ENCODE results near the gene ZNF142.
A peak's percentile ranks its signal among the peaks of the same experiment; 100 is the strongest.
"Not testable (repeated sequence)": the region's sequence is repeated elsewhere in the genome, so short reads cannot be mapped to it uniquely, and the experiment has no call there.

The ZNF142 gene, protein sequence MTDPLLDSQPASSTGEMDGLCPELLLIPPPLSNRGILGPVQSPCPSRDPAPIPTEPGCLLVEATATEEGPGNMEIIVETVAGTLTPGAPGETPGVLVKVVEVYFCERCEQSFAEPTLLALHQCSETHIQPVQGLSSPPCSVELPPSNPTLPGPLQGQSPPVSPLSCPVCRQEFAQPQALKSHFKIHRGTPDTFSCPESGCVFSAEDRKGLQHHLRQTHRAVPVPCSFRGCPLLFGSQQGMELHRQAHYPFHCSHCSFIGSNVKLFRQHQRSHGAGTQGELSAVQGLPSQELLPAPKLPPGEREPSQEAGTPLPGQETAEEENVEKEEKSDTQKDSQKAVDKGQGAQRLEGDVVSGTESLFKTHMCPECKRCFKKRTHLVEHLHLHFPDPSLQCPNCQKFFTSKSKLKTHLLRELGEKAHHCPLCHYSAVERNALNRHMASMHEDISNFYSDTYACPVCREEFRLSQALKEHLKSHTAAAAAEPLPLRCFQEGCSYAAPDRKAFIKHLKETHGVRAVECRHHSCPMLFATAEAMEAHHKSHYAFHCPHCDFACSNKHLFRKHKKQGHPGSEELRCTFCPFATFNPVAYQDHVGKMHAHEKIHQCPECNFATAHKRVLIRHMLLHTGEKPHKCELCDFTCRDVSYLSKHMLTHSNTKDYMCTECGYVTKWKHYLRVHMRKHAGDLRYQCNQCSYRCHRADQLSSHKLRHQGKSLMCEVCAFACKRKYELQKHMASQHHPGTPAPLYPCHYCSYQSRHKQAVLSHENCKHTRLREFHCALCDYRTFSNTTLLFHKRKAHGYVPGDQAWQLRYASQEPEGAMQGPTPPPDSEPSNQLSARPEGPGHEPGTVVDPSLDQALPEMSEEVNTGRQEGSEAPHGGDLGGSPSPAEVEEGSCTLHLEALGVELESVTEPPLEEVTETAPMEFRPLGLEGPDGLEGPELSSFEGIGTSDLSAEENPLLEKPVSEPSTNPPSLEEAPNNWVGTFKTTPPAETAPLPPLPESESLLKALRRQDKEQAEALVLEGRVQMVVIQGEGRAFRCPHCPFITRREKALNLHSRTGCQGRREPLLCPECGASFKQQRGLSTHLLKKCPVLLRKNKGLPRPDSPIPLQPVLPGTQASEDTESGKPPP (N-terminal part only)

DNA sequence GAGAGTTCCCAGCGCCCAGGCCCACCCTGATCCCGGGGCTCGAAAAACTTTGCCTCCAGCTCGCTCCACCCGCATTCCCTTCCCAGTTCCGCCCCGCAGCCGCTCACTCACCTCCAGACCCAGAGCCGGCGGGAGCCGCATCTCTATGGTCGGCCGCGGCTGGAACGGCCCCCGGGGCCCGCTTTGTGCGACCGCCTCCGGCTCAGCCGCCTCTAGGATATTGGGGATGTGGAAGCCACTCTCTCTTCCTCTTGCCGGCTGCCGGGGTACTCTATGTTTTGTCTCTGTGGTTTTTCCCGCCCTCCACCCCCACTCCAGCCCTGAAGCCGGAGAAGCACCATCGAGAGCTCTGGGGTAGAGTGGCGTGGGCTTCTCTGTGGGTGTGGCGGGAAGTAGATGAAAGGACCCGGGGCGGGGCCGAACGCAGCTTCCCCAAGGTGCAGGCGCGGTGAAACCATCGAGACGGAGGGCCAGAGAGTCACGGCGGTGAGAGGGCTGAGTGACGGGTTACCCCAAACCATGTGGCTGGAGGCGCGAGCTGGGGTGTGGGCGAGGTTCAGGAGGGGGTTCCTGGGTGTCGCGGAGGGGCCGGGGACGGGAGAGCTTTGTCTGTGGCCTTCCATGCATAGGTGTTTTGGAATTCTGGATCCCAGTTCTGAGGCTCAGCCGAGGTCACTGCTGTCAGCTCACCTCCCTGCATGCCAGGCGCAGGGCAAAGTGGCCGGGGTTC lies at the start of gene ZNF142, which contains the start of gene BCS1L:
TSS of gene ZNF142 (minus strand) at position 366 of the 730 bp plus-strand sequence. CDS start 3,194 bp downstream, outside the sequence.
TSS of gene BCS1L (plus strand) at position 426 of the 730 bp plus-strand sequence. CDS start 1,305 bp downstream, outside the sequence.
- peak; percentile 99 for ATAC-seq
- peaks cover 47% of the 10 kb centered on the region for H3K36me3 Mint-ChIP-seq

DNA sequence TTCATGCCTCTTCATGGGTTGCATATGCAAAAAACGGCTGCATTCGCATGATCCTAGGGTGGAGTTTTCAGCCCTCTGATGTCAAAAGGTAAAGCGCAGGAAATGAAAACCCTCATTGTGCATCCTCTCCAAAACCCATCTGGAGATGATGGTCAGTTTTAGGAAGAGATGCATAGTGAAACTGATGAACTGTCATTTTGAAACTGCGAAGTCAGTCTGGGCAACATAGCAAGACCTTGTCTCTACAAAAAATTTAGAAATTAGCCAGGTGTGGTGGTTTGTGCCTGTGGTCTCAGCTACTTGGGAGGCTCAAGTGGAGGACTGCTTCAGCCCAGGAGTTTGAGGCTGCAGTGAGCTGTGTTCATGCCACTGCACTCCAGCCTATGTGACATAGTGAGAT lies 48.7 kb upstream of the ZNF142 start:
- Mint-ChIP-seq H3K9me3 (peaks cover 2% of the 10 kb centered on the region), H3K4me1 (peaks cover 12% of the 10 kb centered on the region), H3K27me3 (no peaks in the 10 kb centered on the region), H3K4me3 (no peak overlapping the region), H3K36me3 (no peaks in the 10 kb centered on the region), H3K27ac (no peak overlapping the region)
- no peak for ATAC-seq

More for the DNA sequence above, at the start of gene ZNF142, which contains the start of gene BCS1L:
- peak within 1 kb of the TSS; percentile 80 for H3K27ac Mint-ChIP-seq
- peaks cover 45% of the 10 kb centered on the region for H3K4me1 Mint-ChIP-seq
- no peaks in the 10 kb centered on the region for H3K9me3 Mint-ChIP-seq
- H3K4me3 Mint-ChIP-seq: peak within 1 kb of the TSS; percentile 88
- H3K27me3 Mint-ChIP-seq: no peaks in the 10 kb centered on the region

DNA sequence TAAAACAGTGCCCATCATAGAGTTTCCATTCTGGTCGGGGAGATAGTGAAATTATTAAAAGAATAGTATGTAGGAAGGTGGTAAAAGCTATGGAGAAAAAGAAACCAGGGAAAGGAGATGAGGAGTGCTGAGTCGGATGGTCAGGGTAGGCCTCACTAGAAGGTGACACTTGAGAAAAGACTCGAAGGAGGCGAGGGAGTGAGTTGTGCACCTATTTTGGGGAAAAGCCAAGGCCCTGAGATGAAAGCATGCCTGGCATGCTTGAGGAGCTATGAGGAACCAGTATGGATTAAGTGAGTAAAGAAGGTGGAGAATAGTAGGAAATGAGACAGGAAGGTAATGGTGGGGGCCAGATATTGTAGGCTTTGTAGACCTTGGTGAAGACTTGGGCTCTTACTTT lies 43.9 kb upstream of the ZNF142 start:
- no peaks in the 10 kb centered on the region for H3K4me1 Mint-ChIP-seq
- H3K4me3 Mint-ChIP-seq: no peak overlapping the region
- peaks cover 24% of the 10 kb centered on the region for H3K36me3 Mint-ChIP-seq
- H3K27ac Mint-ChIP-seq: no peak overlapping the region
- H3K9me3 Mint-ChIP-seq: peaks cover 2% of the 10 kb centered on the region
- H3K27me3 Mint-ChIP-seq: no peaks in the 10 kb centered on the region
- ATAC-seq: no peak

DNA sequence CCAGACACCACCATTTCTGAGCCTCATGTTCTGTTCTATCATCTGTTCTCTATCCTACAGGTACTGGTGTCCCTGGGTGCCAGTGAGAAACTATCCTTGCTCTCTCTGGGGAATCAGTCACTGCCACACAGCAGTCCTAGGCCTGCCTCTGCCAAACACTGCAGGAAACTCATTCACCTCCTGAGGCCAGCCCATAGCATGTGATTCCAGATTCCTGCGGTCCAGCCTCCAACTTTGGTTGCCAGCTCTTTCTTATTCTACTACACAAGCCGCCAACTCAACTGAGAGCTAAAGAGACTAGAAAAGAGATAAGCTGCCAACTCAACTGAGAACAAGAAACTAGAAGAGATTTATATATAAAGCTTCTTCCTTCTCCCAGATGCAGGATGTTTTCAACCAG lies 42.4 kb upstream of the ZNF142 start:
- H3K36me3 Mint-ChIP-seq: peaks cover 26% of the 10 kb centered on the region
- H3K9me3 Mint-ChIP-seq: no peaks in the 10 kb centered on the region
- ATAC-seq: no peak
- H3K27ac Mint-ChIP-seq: no peak overlapping the region
- H3K4me1 Mint-ChIP-seq: no peaks in the 10 kb centered on the region
- H3K4me3 Mint-ChIP-seq: no peak overlapping the region
- H3K27me3 Mint-ChIP-seq: no peaks in the 10 kb centered on the region

DNA sequence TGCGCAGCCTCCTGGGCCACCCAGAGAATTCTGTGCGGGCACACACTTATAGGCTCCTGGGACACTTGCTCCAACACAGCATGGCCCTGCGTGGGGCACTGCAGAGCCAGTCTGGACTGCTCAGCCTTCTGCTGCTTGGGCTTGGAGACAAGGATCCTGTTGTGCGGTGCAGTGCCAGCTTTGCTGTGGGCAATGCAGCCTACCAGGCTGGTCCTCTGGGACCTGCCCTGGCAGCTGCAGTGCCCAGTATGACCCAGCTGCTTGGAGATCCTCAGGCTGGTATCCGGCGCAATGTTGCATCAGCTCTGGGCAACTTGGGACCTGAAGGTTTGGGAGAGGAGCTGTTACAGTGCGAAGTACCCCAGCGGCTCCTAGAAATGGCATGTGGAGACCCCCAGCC lies 39.5 kb upstream of the ZNF142 start:
- no peaks in the 10 kb centered on the region for H3K27me3 Mint-ChIP-seq
- no peak overlapping the region for H3K4me3 Mint-ChIP-seq
- no peaks in the 10 kb centered on the region for H3K4me1 Mint-ChIP-seq
- H3K9me3 Mint-ChIP-seq: no peaks in the 10 kb centered on the region
- ATAC-seq: no peak
- no peak overlapping the region for H3K27ac Mint-ChIP-seq
- peaks cover 42% of the 10 kb centered on the region for H3K36me3 Mint-ChIP-seq

DNA sequence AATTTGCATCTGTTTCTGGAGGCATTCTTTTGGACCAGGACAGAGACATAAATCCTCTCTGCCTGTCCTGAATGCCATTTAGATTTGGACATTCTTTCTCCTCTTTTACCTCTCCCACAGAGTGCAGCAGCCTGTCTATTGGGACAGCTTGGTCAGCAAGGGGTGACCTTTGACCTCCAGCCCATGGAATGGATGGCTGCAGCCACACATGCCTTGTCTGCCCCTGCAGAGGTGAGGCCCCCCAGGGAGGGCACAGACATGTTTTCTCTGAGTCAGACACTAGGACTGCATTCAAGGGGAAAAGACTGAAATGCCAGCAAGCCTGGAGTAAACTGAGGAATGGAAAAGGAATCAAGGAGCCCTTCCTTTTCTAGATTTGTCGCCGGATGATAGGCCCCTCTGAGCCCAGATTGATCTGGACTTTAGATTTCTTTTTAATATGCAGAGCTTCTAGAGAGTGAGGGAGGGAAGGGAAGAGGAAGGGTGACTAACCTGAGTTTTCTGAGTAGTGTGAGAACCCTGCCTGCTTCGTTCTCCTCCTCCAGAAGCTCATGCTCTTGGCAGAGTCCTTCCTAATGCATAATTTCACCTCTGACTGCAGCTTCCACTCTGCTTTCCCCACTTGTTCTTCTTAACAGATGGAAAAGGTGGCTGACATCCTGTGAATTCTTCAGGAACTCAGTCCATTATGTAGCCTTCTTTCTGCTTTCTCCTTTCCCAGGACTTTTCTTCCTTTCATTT lies 35.2 kb upstream of the ZNF142 start:
- Mint-ChIP-seq H3K27ac (no peak overlapping the region), H3K4me3 (no peak overlapping the region), H3K4me1 (no peaks in the 10 kb centered on the region), H3K36me3 (peaks cover 61% of the 10 kb centered on the region), H3K9me3 (no peaks in the 10 kb centered on the region), H3K27me3 (no peaks in the 10 kb centered on the region)
- ATAC-seq: no peak

DNA sequence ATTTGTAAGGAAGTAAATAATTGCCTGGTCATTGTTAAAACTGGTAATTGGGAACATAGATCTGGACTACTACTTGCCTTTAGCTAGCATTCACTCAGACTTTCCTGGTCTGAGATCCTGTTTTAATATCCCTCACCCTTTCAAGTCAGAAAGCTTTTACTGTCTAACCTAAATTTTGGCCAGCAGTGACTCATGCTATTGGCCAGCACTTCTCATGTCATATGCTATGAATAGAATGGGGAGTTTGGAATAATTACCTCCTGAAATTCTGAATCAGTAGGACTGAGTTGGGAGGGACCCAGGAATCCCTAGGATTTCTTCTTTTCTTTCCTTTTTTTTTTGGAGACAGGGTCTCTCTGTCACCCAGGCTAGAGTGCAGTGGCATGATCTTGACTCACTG lies 31.8 kb upstream of the ZNF142 start:
- Mint-ChIP-seq H3K9me3 (no peaks in the 10 kb centered on the region), H3K4me3 (no peak overlapping the region), H3K36me3 (peaks cover 57% of the 10 kb centered on the region), H3K27me3 (no peaks in the 10 kb centered on the region), H3K27ac (no peak overlapping the region), H3K4me1 (no peaks in the 10 kb centered on the region)
- no peak for ATAC-seq

DNA sequence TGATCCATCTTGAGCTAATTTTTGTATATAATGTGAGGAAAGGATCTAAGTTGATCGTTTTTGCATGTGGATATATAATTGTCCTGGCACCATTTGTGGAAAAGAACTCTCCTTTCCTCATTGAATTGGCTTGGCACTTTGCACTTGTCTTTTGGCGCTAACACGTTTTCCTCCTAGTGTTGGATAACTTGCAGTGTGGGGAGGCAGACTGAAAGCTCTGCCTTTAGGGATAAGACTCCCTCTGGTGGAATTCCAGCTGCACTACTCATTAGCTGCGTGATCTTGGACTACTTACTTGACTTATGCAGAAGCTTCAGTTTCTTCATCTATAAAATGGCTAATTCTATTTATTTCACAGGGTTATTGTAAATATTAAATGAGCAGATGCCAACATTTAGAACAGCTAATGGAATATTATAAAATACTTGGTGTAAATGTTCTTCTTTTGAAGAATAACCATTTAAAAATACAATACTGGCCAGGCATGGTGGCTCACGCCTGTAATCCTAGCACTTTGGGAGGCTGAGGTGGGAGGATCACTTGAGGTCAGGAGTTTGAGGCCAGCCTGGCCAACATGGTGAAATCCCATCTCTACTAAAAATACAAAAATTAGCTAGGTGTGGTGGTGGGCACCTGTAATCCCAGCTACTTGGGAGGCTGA lies 28.1 kb upstream of the ZNF142 start:
- H3K4me1 Mint-ChIP-seq, H3K4me3 Mint-ChIP-seq, H3K9me3 Mint-ChIP-seq, ATAC-seq, H3K27me3 Mint-ChIP-seq, H3K27ac Mint-ChIP-seq: not testable (repeated sequence)
- peaks cover 38% of the 10 kb centered on the region for H3K36me3 Mint-ChIP-seq

DNA sequence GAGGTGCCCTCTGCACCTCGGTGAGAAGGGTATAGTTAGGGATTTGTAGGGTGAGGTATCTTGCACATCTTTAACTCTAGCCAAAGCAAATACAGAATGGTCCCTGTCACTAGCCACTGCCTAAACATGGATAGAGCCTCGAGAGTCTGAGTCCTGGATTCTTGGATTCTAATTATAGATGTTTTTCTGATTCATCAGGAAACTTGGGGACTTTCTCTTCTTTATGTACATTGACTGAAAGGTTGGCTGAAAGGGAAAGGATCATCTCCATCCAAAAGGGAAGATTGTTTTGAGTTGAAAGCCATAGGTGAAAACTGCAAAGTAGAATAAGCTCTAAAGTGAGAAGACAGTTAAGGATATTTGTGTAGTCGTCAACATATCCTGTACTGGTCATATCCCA lies 20.6 kb upstream of the ZNF142 start:
- peaks cover 31% of the 10 kb centered on the region for H3K36me3 Mint-ChIP-seq
- H3K4me3 Mint-ChIP-seq: no peak overlapping the region
- no peaks in the 10 kb centered on the region for H3K9me3 Mint-ChIP-seq
- peaks cover 7% of the 10 kb centered on the region for H3K4me1 Mint-ChIP-seq
- H3K27me3 Mint-ChIP-seq: no peaks in the 10 kb centered on the region
- no peak overlapping the region for H3K27ac Mint-ChIP-seq
- no peak for ATAC-seq

DNA sequence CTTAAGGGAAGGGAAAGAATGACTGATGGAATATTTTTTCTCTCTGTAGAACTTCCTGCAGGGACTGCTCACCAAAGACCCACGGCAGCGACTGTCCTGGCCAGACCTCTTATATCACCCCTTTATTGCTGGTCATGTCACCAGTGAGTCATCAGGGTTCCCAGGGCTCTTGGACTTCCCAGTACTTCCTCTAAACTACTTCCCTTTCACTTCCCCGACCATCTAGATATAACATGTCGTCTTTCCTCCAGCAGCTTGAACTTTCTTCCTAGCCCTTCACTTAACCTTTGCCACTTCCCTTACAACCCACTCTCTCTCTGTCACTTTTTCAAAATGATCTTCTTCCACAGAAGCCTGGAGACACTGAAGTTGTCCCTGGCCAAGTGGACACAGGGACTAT lies 19.7 kb upstream of the ZNF142 start:
- peaks cover 7% of the 10 kb centered on the region for H3K4me1 Mint-ChIP-seq
- H3K27ac Mint-ChIP-seq: no peak overlapping the region
- H3K36me3 Mint-ChIP-seq: peaks cover 28% of the 10 kb centered on the region
- H3K27me3 Mint-ChIP-seq: no peaks in the 10 kb centered on the region
- no peak overlapping the region for H3K4me3 Mint-ChIP-seq
- no peak for ATAC-seq
- H3K9me3 Mint-ChIP-seq: no peaks in the 10 kb centered on the region

DNA sequence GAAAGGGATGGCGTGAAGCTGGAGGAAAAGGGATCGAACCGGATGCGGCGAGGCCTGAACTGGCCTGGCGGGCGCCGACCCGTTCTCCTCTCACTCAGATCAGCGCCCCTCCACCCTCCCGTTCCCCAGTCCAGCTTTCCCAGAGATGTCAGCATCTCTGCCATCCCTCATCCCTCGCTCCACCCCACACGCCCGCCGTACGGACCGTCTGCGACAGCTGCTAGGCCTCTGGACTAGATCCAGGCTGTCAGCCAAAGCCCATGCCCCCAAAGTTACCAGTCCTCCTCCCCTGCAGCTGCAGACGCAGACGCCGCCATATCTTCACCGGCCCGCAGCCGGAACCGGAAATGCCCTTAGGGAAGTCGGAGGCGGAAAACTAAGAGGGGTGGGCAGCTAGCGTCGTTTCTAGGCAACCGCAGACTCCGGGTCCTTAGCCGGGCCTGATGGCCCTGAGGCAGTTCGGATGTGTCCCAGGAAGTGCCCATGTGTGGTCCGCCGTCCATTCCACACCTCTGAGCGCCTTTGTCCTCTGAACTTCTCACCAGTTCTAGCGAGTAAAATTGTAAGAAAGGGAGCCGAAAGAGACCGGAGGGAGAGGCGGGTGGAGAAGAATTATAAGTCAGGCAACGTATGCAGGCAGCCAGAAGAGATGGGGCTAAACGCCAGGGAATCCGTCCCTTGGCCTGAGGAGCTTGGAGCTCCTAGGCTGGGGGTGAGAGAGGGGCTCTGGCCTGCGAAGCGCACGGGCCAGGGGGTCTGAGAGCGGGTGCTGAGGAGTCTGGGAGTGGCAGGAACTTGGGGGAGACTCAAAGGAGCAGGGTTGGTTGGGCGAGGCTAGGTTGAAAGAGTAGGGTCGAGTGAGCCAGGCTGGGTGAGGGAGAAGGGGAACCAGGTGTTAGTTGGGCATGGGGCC lies 12.5 kb upstream of the ZNF142 start, which contains the start of the genes RNF25 and STK36:
TSS of gene RNF25 (minus strand) at position 349 of the 913 bp plus-strand sequence. CDS start at position 317, 32 bp downstream.
TSS of gene STK36 (plus strand) at position 433 of the 913 bp plus-strand sequence. CDS start 744 bp downstream, outside the sequence.
- Mint-ChIP-seq H3K27ac (peak within 1 kb of the TSS; percentile 96), H3K36me3 (peaks cover 16% of the 10 kb centered on the region)
- peak; percentile 99 for ATAC-seq

DNA sequence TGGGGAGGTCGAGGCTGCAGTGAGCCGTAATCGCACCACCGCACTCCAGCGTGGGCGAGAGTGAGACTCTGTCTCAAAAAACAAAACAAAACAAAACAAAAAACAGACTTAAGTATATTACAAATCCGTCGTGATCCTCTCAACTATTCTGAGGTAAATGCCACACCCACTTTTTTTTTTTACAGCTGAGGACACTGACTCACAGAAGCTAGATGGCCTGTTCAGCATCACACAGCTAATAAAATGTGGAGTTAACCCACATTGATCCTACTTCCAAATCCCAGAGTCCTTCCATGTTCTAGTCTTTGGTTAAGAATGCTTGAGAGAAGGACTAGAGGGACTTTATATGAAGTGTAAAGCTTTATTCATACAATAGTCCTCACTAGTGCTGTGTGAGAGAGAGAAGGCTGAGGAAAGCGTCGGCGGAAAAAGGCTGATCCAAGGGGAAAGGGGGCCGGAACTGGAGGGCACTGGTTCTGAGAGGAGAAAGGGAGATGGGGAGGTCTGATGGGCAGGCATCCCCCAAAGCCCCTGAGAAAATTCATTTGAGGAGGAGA lies 11.8 kb upstream of the ZNF142 start:
- Mint-ChIP-seq H3K4me1 (peaks cover 24% of the 10 kb centered on the region), H3K9me3 (no peaks in the 10 kb centered on the region), H3K27me3 (no peaks in the 10 kb centered on the region), H3K27ac (peak overlapping the region; percentile 96), H3K4me3 (peak overlapping the region; percentile 94), H3K36me3 (peaks cover 16% of the 10 kb centered on the region)
- no peak for ATAC-seq

More for the DNA sequence above, 12.5 kb upstream of the ZNF142 start, which contains the start of the genes RNF25 and STK36:
- Mint-ChIP-seq H3K4me3 (peak within 1 kb of the TSS; percentile 94), H3K9me3 (no peaks in the 10 kb centered on the region), H3K27me3 (no peaks in the 10 kb centered on the region), H3K4me1 (peaks cover 24% of the 10 kb centered on the region)
